T-helper 1 cell treated with Interleukin-12 subunit alpha and Interleukin-12 subunit beta and Interleukin-4 antibody, amounts not matched to agents 30 ng/mL and 1 ng/mL, for 36 hours (primary cell): Measurements from ENCODE around the gene C1QTNF7. TPM values are rescaled to one million over a fixed set of nuclear protein-coding genes. Genes with fewer than 3 reads are reported as not detected.

Experiments used
- intact Hi-C: fragments of 100-400 bp; cut with micrococcal nuclease; formaldehyde crosslinking; loops from one replicate; pipeline ENCODE4 v1.15.1; 2024
- total RNA-seq: library from RNA; stranded (reverse); gene quantifications from 2 replicates; pipeline ENCODE4 v1.2.3, GENCODE V29; 2022

Gene C1QTNF7
- total RNA-seq, 1 donor from 2014 or later = not detected

- intact Hi-C loops = loop anchor here (5.0 kb wide), 1 partner anchor 44 kb away; no protein-coding TSS in a partner anchor
Observed at GRCh38 chr4:15413010-15413622, 14.7 kb upstream of the C1QTNF7 start.

DNA sequence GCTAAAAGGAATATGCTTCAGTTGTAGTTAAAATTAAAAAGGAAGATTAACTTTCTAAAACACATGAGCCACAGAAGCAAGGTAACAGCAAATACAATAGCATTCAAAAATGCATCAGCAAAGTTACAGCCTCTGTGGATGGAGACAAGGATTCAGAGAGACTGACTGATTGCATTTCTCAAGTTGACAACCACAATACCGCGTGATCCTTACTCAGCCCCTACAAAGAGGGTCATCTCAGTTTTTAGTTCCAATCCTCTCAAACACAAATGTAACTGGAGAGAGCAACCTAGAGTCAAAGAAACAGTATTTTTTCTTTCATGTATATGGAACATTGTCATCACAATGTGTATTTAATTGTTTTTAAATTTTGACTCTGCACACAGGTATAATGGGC lies 14.2 kb upstream of the C1QTNF7 start:
- intact Hi-C loops = loop anchor here (5.0 kb wide), 1 partner anchor 44 kb away; no protein-coding TSS in a partner anchor

DNA sequence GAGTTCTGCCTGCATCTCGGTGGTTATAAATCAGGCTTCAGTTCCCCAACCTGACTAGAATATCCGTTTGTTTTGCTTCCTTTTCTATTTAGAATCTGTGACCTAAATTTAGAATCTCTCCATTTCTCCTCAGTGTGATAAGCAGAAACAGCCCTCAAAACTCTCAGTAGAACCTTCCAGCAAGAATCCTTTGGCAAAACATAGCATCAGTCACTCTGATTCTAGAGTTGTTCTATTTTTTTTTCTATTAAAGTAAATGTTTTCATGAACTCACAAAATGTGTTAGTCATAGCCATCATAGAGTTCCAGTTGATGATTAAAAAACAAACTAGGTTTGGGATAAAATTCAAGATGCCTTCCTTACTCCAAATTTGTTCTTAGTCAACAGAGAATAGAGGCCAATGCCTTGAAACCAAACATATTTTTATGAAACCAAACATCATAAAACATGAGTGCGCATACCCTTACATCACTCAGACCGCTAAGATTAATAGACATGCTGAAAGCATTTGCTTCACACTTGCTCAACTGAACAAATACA lies 13.2 kb upstream of the C1QTNF7 start:
- intact Hi-C loops = loop anchor here (5.0 kb wide), 1 partner anchor 43 kb away; no protein-coding TSS in a partner anchor

- intact Hi-C loops = no loop called here
Observed at GRCh38 chr4:15416357-15417232, 11.2 kb upstream of the C1QTNF7 start.

DNA sequence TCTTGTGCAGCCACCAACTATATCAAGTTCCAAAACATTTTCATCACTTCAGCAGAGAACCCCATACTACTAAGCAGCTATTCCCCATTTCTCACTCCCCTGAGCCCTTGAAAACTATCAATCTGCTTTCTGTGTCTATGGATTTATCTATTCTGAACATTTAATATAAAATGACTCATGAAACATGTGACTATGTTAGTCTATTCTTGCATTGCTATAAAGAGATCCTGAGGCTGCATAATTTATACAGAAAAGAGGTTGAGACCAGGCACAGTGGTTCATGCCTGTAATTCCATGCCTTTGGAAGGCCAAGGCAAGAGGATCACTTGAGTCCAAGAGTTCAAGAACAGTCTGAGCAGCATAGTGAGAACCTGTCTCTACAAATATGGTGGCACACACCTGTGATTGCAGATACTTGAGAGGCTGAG lies 10.6 kb upstream of the C1QTNF7 start:
- intact Hi-C loops = no loop called here

- intact Hi-C loops = no loop called here
Observed at GRCh38 chr4:15418956-15419355, 8.9 kb upstream of the C1QTNF7 start.

GRCh38 chr4:15420642-15421041 lies 7.2 kb upstream of the C1QTNF7 start:
- intact Hi-C loops = no loop called here

DNA sequence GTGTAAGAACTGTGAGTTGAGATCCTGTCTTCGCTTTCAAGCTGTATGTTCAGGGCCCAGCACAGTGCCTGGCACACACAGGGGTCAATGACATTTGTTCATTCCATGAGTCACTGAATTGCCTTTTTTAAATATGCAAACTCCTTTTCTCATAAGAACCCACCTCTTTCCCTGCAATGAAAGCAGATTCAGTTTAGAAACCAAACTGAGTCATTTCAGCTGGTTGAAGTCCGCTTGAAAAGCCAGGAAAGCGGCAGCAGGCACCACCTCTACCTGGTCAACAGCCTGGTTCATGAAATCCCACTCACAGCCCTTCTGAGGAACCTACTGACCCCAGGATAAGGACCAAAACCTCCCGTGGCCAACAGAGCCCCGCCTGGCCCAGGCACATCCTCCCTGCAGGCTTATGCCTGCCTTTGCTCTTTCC lies 4.5 kb upstream of the C1QTNF7 start:
- intact Hi-C loops = no loop called here

GRCh38 chr4:15425520-15425919 lies 2.3 kb upstream of the C1QTNF7 start:
- intact Hi-C loops = no loop called here

DNA sequence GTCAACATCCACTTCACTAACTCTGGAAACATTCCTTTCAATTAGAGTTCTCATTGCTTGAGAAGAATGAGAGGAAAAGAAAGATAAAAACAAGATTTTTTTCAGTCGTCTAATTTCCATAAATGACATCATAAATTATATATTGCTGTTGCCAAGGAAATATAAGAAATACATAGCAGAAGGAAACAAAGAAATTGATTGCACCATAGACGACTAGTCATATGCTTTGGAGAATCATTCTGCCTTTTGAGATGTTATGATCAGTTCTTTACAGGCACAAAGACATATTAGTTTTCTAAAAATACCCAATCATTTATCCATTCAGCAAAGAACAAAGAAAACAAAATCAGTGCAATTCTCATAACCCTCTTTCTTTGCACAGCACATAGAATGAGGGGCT lies 672 bp upstream of the C1QTNF7 start:
- intact Hi-C loops = no loop called here

DNA sequence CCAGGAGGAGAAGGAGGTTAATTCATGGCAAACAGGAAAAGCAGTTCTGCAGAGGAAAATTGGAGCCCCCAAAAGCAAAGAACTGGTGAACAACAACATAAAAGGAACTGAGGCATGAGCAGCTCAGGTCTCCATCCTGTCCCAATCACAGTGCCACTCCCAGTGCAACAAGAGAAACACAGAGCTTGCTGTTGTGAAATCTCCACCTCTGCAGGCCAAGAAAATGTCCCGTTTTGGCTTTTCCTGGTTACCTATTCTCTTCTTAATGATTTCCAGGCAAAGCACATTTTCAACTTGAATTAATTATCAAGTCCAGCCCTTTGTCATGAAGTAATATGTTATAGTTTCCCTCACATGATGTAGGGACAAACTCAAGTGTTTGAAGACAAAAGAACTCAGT lies 778 bp downstream of the C1QTNF7 start:
- intact Hi-C loops = no loop called here

- intact Hi-C loops = no loop called here
Observed at GRCh38 chr4:15434091-15434490, 6.3 kb downstream of the C1QTNF7 start.

- intact Hi-C loops = no loop called here
Observed at GRCh38 chr4:15434676-15435075, 6.8 kb downstream of the C1QTNF7 start.

GRCh38 chr4:15436513-15436912 lies 8.7 kb downstream of the C1QTNF7 start:
- intact Hi-C loops = no loop called here

DNA sequence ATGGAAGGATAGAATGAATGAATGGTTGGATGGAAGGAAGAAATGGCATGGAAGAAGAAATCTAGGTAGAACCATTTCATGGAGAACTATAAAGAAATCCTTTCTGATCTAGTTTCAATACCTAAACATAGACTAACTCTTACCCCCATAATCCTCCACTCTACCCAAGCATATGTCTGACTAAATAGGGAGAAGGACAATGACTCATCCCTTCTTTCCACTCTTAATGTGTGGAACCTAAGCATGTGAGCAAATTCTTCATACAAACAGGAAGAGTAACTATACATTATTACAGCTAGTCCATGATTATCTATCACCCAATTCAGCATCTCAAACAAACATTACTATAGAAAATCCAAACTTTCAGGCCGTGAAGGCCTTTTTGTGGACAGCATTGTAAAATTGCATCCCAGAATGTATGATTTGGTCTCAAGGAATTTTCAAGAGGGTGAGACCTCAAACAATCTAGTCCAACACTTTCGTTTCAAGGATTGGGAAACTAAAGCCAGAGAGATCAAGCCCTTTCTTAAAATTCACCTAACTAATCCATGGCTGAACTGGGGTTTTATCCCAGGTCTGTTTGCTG lies 11.2 kb downstream of the C1QTNF7 start:
- intact Hi-C loops = no loop called here

DNA sequence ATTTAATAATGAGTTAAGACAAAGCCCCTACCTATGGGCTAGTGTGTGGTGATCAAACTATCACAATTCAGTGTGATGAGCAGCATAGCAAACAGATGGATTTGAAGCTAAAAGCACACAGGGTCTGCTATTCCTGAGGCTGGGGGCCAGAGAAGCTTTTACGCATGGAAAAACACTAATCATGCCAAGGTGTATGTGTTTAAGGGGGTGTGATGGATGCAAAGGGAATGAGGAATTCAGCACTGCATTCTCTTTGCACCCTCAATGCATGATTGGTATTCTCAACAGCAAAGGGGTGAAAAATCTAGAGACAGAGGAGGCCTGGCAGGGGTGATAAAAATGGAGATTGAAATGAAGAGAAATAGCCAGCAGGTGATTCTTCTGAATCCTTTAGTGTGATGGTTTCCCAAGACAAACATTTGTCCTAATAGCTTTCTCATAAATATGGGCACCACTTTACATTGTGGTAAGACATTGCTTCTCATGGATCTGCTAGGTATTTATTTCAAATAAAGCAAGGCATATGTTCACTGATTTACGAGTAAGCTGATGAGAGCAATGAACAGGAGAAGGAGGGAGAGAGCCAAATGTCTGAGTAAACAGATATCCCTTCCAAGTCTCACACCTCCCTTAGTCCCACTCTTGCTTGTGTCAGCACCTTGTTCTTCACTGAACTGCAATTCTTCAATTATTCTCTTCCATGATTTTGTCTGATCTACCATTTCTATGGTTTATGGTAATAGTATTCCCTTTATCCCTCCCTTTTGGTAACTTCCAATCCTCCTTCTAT lies 15.7 kb downstream of the C1QTNF7 start:
- intact Hi-C loops = no loop called here

GRCh38 chr4:15444276-15444675 lies 16.4 kb downstream of the C1QTNF7 start:
- intact Hi-C loops = no loop called here

GRCh38 chr4:15444879-15445547 lies 17.2 kb downstream of the C1QTNF7 start:
- intact Hi-C loops = no loop called here

GRCh38 chr4:15451181-15451865 lies 23.5 kb downstream of the C1QTNF7 start:
- intact Hi-C loops = no loop called here
